SK-N-MC (cell line): ENCODE results near the gene KCNH1.

Experiments
- EZH2 ChIP-seq: fragments of 200-600 bp; sonication (generic); IDR thresholded peaks from one replicate; pipeline ENCODE4 v1.6.1; 2017; ENCODE audit warnings: antibody characterized with exemption
- POLR2AphosphoS5 ChIP-seq: IDR thresholded peaks from 2 replicates; pipeline ENCODE4 v1.6.1; 2012; ENCODE audit warnings: mild to moderate bottlenecking, low read depth, low read length, borderline replicate concordance

- TF ChIP-seq POLR2AphosphoS5 (no peak), EZH2 (no peak)
These were observed 445.3 kb downstream of the KCNH1 start for GRCh38 chr1:210688512-210689234.
